ENCODE measurements around the gene RASAL3.

The RASAL3 gene

GRCh38 chr19:15432629-15433518, 31.5 kb downstream of the RASAL3 start:
- Histone ChIP-seq H2AFZ (ENCODE audit: low read depth) (peak overlapping the region; percentile 94), H3K36me3 (ENCODE audit: insufficient read depth) (no peaks in the 10 kb centered on the region), H4K20me1 (ENCODE audit: insufficient read depth) (no peaks in the 10 kb centered on the region), H3K4me1 (ENCODE audit: low read depth, poor library complexity, severe bottlenecking) (peaks cover 13% of the 10 kb centered on the region), H3K4me3 (IDR thresholded peaks at IDR 0.05; ENCODE audit: insufficient read depth, low read depth, low read length) (no peak overlapping the region), H3K4me2 (peak overlapping the region; percentile 67), H3K27ac (peak overlapping the region; percentile 45), H3K79me2 (ENCODE audit: insufficient read depth, low read depth) (peaks cover 38% of the 10 kb centered on the region), H3K27me3 (ENCODE audit: insufficient read depth, low read depth) (no peaks in the 10 kb centered on the region), H3K9ac (peak overlapping the region; percentile 61; the same call in 1 of the 2 replicates)
- TF ChIP-seq CTCF (conservative IDR thresholded peaks at IDR 0.05; ENCODE audit: low read depth, low read length): no peak

- H2AFZ ChIP-seq (ENCODE audit: low read depth): peak overlapping the region; percentile 30; the same call in 1 of the 2 replicates
- no peak for TF ChIP-seq CTCF (conservative IDR thresholded peaks at IDR 0.05; ENCODE audit: low read depth, low read length)
- H3K4me1 ChIP-seq (ENCODE audit: low read depth, poor library complexity, severe bottlenecking): peaks cover 13% of the 10 kb centered on the region
- peaks cover 38% of the 10 kb centered on the region for H3K79me2 ChIP-seq (ENCODE audit: insufficient read depth, low read depth)
- no peaks in the 10 kb centered on the region for H4K20me1 ChIP-seq (ENCODE audit: insufficient read depth)
- H3K27me3 ChIP-seq (ENCODE audit: insufficient read depth, low read depth): no peaks in the 10 kb centered on the region
- peak overlapping the region; percentile 90 for H3K9ac ChIP-seq
- H3K36me3 ChIP-seq (ENCODE audit: insufficient read depth): no peaks in the 10 kb centered on the region; the same call in 1 of the 2 replicates
- no peak overlapping the region for H3K4me3 ChIP-seq (IDR thresholded peaks at IDR 0.05; ENCODE audit: insufficient read depth, low read depth, low read length)
- peak overlapping the region; percentile 81 for H3K4me2 ChIP-seq
- H3K27ac ChIP-seq: peak overlapping the region; percentile 54
Measured at GRCh38 chr19:15432018-15432494, 32.3 kb downstream of the RASAL3 start.

- H4K20me1 ChIP-seq (ENCODE audit: insufficient read depth): no peaks in the 10 kb centered on the region
- peaks cover 13% of the 10 kb centered on the region for H3K4me1 ChIP-seq (ENCODE audit: low read depth, poor library complexity, severe bottlenecking)
- H3K27me3 ChIP-seq (ENCODE audit: insufficient read depth, low read depth): no peaks in the 10 kb centered on the region
- TF ChIP-seq CTCF (conservative IDR thresholded peaks at IDR 0.05; ENCODE audit: low read depth, low read length): no peak
- H3K4me2 ChIP-seq: peak overlapping the region; percentile 81
- no peak overlapping the region for H3K4me3 ChIP-seq (IDR thresholded peaks at IDR 0.05; ENCODE audit: insufficient read depth, low read depth, low read length)
- H2AFZ ChIP-seq (ENCODE audit: low read depth): peak overlapping the region; percentile 30; the same call in 1 of the 2 replicates
- no peaks in the 10 kb centered on the region; the same call in 1 of the 2 replicates for H3K36me3 ChIP-seq (ENCODE audit: insufficient read depth)
- H3K27ac ChIP-seq: peak overlapping the region; percentile 54
- H3K79me2 ChIP-seq (ENCODE audit: insufficient read depth, low read depth): peaks cover 38% of the 10 kb centered on the region
- H3K9ac ChIP-seq: peak overlapping the region; percentile 90
Measured at GRCh38 chr19:15431396-15432017, 32.8 kb downstream of the RASAL3 start.

- no peaks in the 10 kb centered on the region for H3K27me3 ChIP-seq (ENCODE audit: insufficient read depth, low read depth)
- H3K4me3 ChIP-seq (IDR thresholded peaks at IDR 0.05; ENCODE audit: insufficient read depth, low read depth, low read length): no peak overlapping the region
- H3K36me3 ChIP-seq (ENCODE audit: insufficient read depth): no peaks in the 10 kb centered on the region; the same call in 1 of the 2 replicates
- H3K4me2 ChIP-seq: peak overlapping the region; percentile 81
- no peak overlapping the region; the same call in 1 of the 2 replicates for H3K9ac ChIP-seq
- H4K20me1 ChIP-seq (ENCODE audit: insufficient read depth): no peaks in the 10 kb centered on the region
- H2AFZ ChIP-seq (ENCODE audit: low read depth): no peak overlapping the region
- no peak for TF ChIP-seq CTCF (conservative IDR thresholded peaks at IDR 0.05; ENCODE audit: low read depth, low read length)
- peaks cover 13% of the 10 kb centered on the region for H3K4me1 ChIP-seq (ENCODE audit: low read depth, poor library complexity, severe bottlenecking)
- H3K27ac ChIP-seq: no peak overlapping the region
- peaks cover 38% of the 10 kb centered on the region for H3K79me2 ChIP-seq (ENCODE audit: insufficient read depth, low read depth)
Measured at GRCh38 chr19:15430526-15431120, 33.7 kb downstream of the RASAL3 start.
